ENCODE data around the gene KPTN.

GRCh38 chr19:47509170-47509847 lies 25.3 kb upstream of the KPTN start:
- TF ChIP-seq CTCF (IDR thresholded peaks at IDR 0.05; ENCODE audit: control extremely low read depth in 1 of 3, insufficient read depth in 1 of 3, low read depth in 1 of 3, low read length in 3 of 3) = no peak
- no peak for TF ChIP-seq CTBP2 (IDR thresholded peaks at IDR 0.05; ENCODE audit: borderline replicate concordance, insufficient read depth, insufficient read length, low read length)
- TF ChIP-seq JUND (IDR thresholded peaks at IDR 0.05; ENCODE audit: low read length) = no peak
- no peak for TF ChIP-seq EZH2 (IDR thresholded peaks at IDR 0.05; ENCODE audit: low read depth, low read length, severe bottlenecking)
- no peak for TF ChIP-seq BCL11A (IDR thresholded peaks at IDR 0.05; ENCODE audit: low read depth in 2 of 2, low read length in 2 of 2)
- no peak for TF ChIP-seq POLR2A (IDR thresholded peaks at IDR 0.05; ENCODE audit: control extremely low read depth in 1 of 2, low read depth in 2 of 2, low read length in 2 of 2)
- no peak for TF ChIP-seq RAD21 (IDR thresholded peaks at IDR 0.05 in 1 of 2, conservative IDR thresholded peaks at IDR 0.05 in 1 of 2; ENCODE audit: low read depth in 2 of 2, low read length in 2 of 2)

Measured in H1 (cell line).